OCI-LY1 (cell line): ENCODE results near the gene DLX5.

ENCODE experiments used
- CTCF ChIP-seq: fragments of 200-600 bp; sonication (generic), shearing (Covaris generic); IDR thresholded peaks from 2 replicates; pipeline ENCODE4 v1.5.1; 2017; ENCODE audit warnings: mild to moderate bottlenecking, antibody characterized with exemption, low read length, moderate library complexity, mixed read lengths
- EZH2 ChIP-seq: fragments of 200-600 bp; sonication (generic), shearing (Covaris generic); IDR thresholded peaks from 2 replicates; pipeline ENCODE4 v1.8.0; 2017; ENCODE audit warnings: borderline replicate concordance, mixed run types, mild to moderate bottlenecking, antibody characterized with exemption, low read length, moderate library complexity, mixed read lengths

- TF ChIP-seq CTCF, result no peak
- no peak for TF ChIP-seq EZH2
These were observed 21.9 kb downstream of the DLX5 start for GRCh38 chr7:97002555-97003261.
